Nephron progenitor cell (in vitro differentiated cells): ENCODE data around the gene POLR3A.

ENCODE experiments used
- DNase-seq: peaks from one replicate; pipeline ENCODE4 v3.0.0; 2021
- H3K27ac Mint-ChIP-seq: 2 replicates; pipeline ENCODE4 v1.8.0; 2021; ENCODE audit warnings: mild to moderate bottlenecking, moderate library complexity, mixed read lengths
- H3K27me3 Mint-ChIP-seq: 2 replicates; pipeline ENCODE4 v1.8.0; 2021; ENCODE audit warnings: mild to moderate bottlenecking, low read depth, mixed read lengths; ENCODE audit not compliant: poor library complexity
- H3K36me3 Mint-ChIP-seq: 2 replicates; pipeline ENCODE4 v1.8.0; 2021; ENCODE audit warnings: low read depth, mixed read lengths
- H3K4me1 Mint-ChIP-seq: 2 replicates; pipeline ENCODE4 v1.8.0; 2021; ENCODE audit warnings: mixed read lengths
- H3K4me3 Mint-ChIP-seq: 2 replicates; pipeline ENCODE4 v1.8.0; 2021; ENCODE audit warnings: mild to moderate bottlenecking, moderate library complexity, mixed read lengths
- H3K9me3 Mint-ChIP-seq: 2 replicates; pipeline ENCODE4 v1.8.0; 2021; ENCODE audit warnings: mild to moderate bottlenecking, moderate library complexity, mixed read lengths
- TF ChIP-seq, protein P1 (sequence below): fragments of 200-600 bp; sonication (generic); IDR thresholded peaks from 2 replicates; pipeline ENCODE4 v1.5.0; 2021; ENCODE audit warnings: antibody characterized with exemption

The POLR3A gene

DNA sequence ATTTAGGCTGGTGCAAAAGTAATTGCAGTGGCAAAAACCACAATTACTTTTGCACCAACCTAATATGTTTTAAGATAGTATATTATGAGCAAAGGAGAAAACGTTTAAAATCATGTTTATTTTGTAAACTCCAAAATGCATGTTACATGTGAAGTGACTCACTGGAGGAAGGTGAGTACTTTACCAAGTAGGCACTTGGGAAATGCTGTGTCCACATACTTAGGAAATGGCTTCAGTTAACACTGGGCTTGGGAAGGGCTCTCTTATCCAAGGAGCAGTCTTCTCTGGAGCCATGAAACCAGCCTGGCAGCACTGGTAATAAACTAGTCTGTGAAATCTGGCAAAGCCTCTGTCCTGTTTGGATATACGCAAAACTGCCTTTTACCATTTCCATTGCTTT lies 8.8 kb upstream of the POLR3A start:
- peaks cover 74% of the 10 kb centered on the region for H3K4me1 Mint-ChIP-seq
- no peaks in the 10 kb centered on the region for H3K27me3 Mint-ChIP-seq
- no peak overlapping the region for H3K4me3 Mint-ChIP-seq
- H3K36me3 Mint-ChIP-seq, result peaks cover 71% of the 10 kb centered on the region
- TF ChIP-seq, protein P1, sequence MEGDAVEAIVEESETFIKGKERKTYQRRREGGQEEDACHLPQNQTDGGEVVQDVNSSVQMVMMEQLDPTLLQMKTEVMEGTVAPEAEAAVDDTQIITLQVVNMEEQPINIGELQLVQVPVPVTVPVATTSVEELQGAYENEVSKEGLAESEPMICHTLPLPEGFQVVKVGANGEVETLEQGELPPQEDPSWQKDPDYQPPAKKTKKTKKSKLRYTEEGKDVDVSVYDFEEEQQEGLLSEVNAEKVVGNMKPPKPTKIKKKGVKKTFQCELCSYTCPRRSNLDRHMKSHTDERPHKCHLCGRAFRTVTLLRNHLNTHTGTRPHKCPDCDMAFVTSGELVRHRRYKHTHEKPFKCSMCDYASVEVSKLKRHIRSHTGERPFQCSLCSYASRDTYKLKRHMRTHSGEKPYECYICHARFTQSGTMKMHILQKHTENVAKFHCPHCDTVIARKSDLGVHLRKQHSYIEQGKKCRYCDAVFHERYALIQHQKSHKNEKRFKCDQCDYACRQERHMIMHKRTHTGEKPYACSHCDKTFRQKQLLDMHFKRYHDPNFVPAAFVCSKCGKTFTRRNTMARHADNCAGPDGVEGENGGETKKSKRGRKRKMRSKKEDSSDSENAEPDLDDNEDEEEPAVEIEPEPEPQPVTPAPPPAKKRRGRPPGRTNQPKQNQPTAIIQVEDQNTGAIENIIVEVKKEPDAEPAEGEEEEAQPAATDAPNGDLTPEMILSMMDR, result no peak
- no peak overlapping the region for H3K27ac Mint-ChIP-seq
- DNase-seq, result no peak
- no peaks in the 10 kb centered on the region for H3K9me3 Mint-ChIP-seq

DNA sequence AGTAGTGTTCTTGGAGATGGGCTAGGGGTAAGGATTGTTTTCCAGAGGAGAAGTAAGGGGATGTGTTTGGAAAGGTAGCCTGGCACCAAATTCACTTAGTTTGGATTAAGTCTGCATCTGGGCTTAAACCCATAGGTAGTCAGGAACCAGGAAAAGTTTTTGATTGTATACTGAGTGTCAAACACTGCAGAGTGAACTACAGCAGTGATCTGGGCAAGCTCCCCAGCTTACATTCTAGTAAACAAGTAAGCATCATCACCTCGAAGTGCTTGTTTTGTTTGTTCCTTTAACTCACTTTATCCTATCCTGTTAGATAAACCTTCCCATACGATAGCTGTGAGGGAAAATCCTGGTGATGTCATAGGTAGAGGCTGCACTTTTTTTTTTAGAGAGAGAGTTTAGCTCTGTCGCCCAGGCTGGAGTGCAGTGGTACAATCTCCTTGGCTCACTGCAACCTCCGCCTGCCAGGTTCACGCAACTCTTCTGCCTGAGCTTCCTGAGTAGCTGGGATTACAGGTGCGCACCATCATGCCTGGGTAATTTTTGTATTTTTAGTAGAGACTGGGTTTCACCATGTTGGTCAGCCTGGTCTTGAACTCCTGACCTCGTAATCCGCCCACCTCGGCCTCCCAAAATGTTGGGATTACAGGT lies 6.7 kb upstream of the POLR3A start:
- H3K36me3 Mint-ChIP-seq, result peaks cover 52% of the 10 kb centered on the region
- DNase-seq, result no peak
- H3K4me1 Mint-ChIP-seq, result peaks cover 66% of the 10 kb centered on the region
- H3K27ac Mint-ChIP-seq, result peak overlapping the region; percentile 57
- no peaks in the 10 kb centered on the region for H3K9me3 Mint-ChIP-seq
- peak overlapping the region; percentile 89 for H3K4me3 Mint-ChIP-seq
- TF ChIP-seq, protein P1, result no peak
- no peaks in the 10 kb centered on the region for H3K27me3 Mint-ChIP-seq

DNA sequence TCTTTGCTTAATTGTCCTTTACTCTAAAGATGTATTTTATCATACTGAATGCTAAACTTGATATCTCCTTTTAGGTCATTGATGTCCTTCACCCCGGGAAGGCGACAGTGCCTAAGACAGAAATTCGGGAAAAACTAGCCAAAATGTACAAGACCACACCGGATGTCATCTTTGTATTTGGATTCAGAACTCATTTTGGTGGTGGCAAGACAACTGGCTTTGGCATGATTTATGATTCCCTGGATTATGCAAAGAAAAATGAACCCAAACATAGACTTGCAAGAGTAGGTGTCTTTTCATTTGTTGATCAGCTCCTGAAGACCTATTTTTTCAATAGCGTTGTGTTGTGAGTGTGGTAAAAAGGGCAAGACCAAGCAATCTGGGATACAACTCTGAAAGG lies 6.1 kb upstream of the POLR3A start:
- Mint-ChIP-seq H3K4me1 (peaks cover 60% of the 10 kb centered on the region), H3K4me3 (peak overlapping the region; percentile 89), H3K27me3 (no peaks in the 10 kb centered on the region), H3K27ac (no peak overlapping the region), H3K36me3 (peaks cover 46% of the 10 kb centered on the region), H3K9me3 (no peaks in the 10 kb centered on the region)
- DNase-seq, result no peak
- TF ChIP-seq, protein P1, result no peak

DNA sequence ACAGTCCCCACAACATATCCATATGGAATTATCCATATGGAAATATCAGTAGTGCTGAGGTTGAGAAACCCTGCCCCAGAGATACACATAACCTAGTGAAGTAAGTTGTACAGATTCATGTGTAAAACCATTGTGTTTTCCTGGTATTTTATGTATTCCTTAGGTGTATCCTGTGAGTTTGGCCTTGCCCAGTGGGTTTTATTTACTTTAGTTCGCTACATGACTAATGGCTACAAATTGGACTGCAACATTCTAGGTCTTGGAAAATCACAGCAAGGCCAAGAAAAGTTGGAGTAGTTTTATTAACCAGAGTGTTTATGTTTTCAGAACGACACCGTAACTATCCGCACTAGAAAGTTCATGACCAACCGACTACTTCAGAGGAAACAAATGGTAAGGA lies 5.7 kb upstream of the POLR3A start:
- Mint-ChIP-seq H3K4me1 (peaks cover 57% of the 10 kb centered on the region), H3K36me3 (peaks cover 43% of the 10 kb centered on the region), H3K9me3 (no peaks in the 10 kb centered on the region), H3K27ac (no peak overlapping the region), H3K4me3 (peak overlapping the region; percentile 89), H3K27me3 (no peaks in the 10 kb centered on the region)
- no peak for DNase-seq
- TF ChIP-seq, protein P1, result no peak

DNA sequence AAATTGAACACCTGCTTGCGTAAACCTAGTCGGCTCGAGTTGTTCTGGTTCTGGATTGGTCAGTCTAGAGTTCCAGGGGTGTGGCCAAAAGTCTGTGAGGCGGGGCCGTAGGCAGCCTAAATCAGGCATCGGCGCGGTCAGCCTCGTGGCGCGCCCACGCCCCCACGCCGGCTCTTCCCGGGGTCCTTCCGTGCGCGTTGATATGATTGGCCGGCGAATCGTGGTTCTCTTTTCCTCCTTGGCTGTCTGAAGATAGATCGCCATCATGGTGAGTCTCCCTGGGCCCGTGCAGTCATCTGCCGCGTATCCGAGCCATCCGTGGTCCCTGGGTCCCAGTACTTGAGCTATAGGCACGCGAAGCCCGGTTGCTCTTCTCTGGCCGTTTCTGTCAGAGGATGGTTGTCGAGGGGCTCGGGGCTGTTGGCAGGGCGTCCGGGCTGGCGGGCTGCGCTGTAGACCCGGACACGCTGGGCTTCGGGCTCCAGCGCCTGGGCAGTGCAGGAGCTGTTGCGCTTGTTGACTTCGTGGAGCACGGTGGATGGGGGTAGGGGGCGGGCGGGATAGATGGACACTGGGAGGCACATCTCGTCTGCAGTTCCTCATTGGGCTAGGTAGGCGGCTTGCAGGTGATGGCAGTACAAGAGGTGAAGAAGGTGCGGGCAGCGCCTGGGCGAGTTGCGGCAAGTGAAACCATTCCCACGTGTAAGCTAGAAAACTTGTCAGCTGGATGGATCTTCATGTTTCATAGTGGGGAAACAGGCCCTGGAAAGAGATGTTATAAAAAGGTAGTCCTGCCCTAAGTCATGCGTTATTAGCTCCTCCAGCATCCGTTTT lies 4.5 kb upstream of the POLR3A start, which contains the start of gene RPS24:
RPS24 (plus strand) TSS at position 227 of the 834 bp plus-strand sequence; CDS start at position 266, 39 bp downstream.
- no peaks in the 10 kb centered on the region for H3K9me3 Mint-ChIP-seq
- peak; percentile 93 for DNase-seq
- TF ChIP-seq, protein P1, result no peak

More for the DNA sequence above, 4.5 kb upstream of the POLR3A start, which contains the start of gene RPS24:
- Mint-ChIP-seq H3K36me3 (peaks cover 33% of the 10 kb centered on the region), H3K27me3 (peaks cover 4% of the 10 kb centered on the region), H3K27ac (peak within 1 kb of the TSS; percentile 87), H3K4me1 (peaks cover 57% of the 10 kb centered on the region), H3K4me3 (peak within 1 kb of the TSS; percentile 89)
